NT2/D1 (cell line): ENCODE data around the gene KLF7.

Experiments
- DNase-seq: peaks from one replicate; pipeline ENCODE4 v3.0.0-alpha.2; 2011; ENCODE audit warnings: low read depth, low spot score
- H3K27me3 ChIP-seq: 2 replicates; pipeline ENCODE4 v1.6.0; 2011; ENCODE audit warnings: mild to moderate bottlenecking; ENCODE audit not compliant: insufficient read length, insufficient read depth
- H3K36me3 ChIP-seq: 2 replicates; pipeline ENCODE4 v1.6.1; 2011; ENCODE audit warnings: mild to moderate bottlenecking, low read length, mixed read lengths; ENCODE audit not compliant: insufficient read depth, insufficient read length
- H3K4me1 ChIP-seq: 2 replicates; pipeline ENCODE4 v1.5.1; 2011; ENCODE audit not compliant: insufficient read depth, insufficient read length
- H3K4me3 ChIP-seq: 2 replicates; pipeline ENCODE4 v1.5.1; 2011; ENCODE audit warnings: low read depth; ENCODE audit not compliant: insufficient read length
- H3K9ac ChIP-seq: 2 replicates; pipeline ENCODE4 v1.6.0; 2011; ENCODE audit warnings: low read depth; ENCODE audit not compliant: insufficient read length
- H3K9me3 ChIP-seq: 2 replicates; pipeline ENCODE4 v1.5.1; 2011; ENCODE audit warnings: mild to moderate bottlenecking, low read length; ENCODE audit not compliant: insufficient read depth
- SUZ12 ChIP-seq: IDR thresholded peaks from 2 replicates; pipeline ENCODE4 v1.6.1; 2011; ENCODE audit not compliant: insufficient read length, insufficient read depth; ENCODE audit errors: extremely low read depth
- YY1 ChIP-seq: IDR thresholded peaks from 2 replicates; pipeline ENCODE4 v1.6.1; 2011; ENCODE audit not compliant: insufficient read length, insufficient read depth
- ZNF274 ChIP-seq: IDR thresholded peaks from 2 replicates; pipeline ENCODE4 v1.6.1; 2011; ENCODE audit warnings: mild to moderate bottlenecking, low read depth, low read length

KLF7 gene

GRCh38 chr2:207165121-207166038 lies at the start of gene KLF7:
KLF7 (minus strand) TSS chr2:207165948; CDS start chr2:207165568, 380 bp downstream.
- no peak for DNase-seq
- H3K4me1 ChIP-seq: no peaks in the 10 kb centered on the region
- H3K9ac ChIP-seq: peak within 1 kb of the TSS; percentile 87
- H3K9me3 ChIP-seq: no peaks in the 10 kb centered on the region
- no peak for TF ChIP-seq YY1
- no peak for TF ChIP-seq ZNF274
- H3K4me3 ChIP-seq: peak within 1 kb of the TSS; percentile 70
- peaks cover 16% of the 10 kb centered on the region for H3K36me3 ChIP-seq
- H3K27me3 ChIP-seq: peaks cover 12% of the 10 kb centered on the region

- Histone ChIP-seq H3K9ac (no peak overlapping the region), H3K4me3 (no peak overlapping the region), H3K9me3 (no peaks in the 10 kb centered on the region), H3K27me3 (peaks cover 3% of the 10 kb centered on the region), H3K36me3 (no peaks in the 10 kb centered on the region), H3K4me1 (no peaks in the 10 kb centered on the region)
- no peak for DNase-seq
- TF ChIP-seq YY1 (no peak), ZNF274 (no peak), SUZ12 (no peak)
These were observed 49.6 kb upstream of the KLF7 start for GRCh38 chr2:207215308-207215707.

- Histone ChIP-seq H3K9ac (no peak overlapping the region), H3K36me3 (no peaks in the 10 kb centered on the region), H3K4me1 (no peaks in the 10 kb centered on the region), H3K9me3 (no peaks in the 10 kb centered on the region), H3K4me3 (no peak overlapping the region), H3K27me3 (peaks cover 3% of the 10 kb centered on the region)
- no peak for TF ChIP-seq ZNF274
- no peak for TF ChIP-seq YY1
- no peak for TF ChIP-seq SUZ12
- no peak for DNase-seq
These were observed 48.7 kb upstream of the KLF7 start for GRCh38 chr2:207214446-207214845.

GRCh38 chr2:207206011-207206410 lies 40.3 kb upstream of the KLF7 start:
- TF ChIP-seq YY1 (no peak), ZNF274 (no peak), SUZ12 (no peak)
- no peak for DNase-seq
- Histone ChIP-seq H3K4me3 (no peak overlapping the region), H3K9me3 (no peaks in the 10 kb centered on the region), H3K27me3 (no peaks in the 10 kb centered on the region), H3K9ac (no peak overlapping the region), H3K36me3 (no peaks in the 10 kb centered on the region), H3K4me1 (no peaks in the 10 kb centered on the region)

GRCh38 chr2:207205173-207205957 lies 39.6 kb upstream of the KLF7 start:
- H3K4me1 ChIP-seq: no peaks in the 10 kb centered on the region
- H3K9me3 ChIP-seq: no peaks in the 10 kb centered on the region
- no peaks in the 10 kb centered on the region for H3K36me3 ChIP-seq
- no peak overlapping the region for H3K9ac ChIP-seq
- TF ChIP-seq YY1 (no peak), ZNF274 (no peak), SUZ12 (no peak)
- H3K27me3 ChIP-seq: no peaks in the 10 kb centered on the region
- DNase-seq: no peak
- H3K4me3 ChIP-seq: no peak overlapping the region

- TF ChIP-seq ZNF274 (no peak), YY1 (no peak), SUZ12 (no peak)
- Histone ChIP-seq H3K27me3 (no peaks in the 10 kb centered on the region), H3K36me3 (no peaks in the 10 kb centered on the region), H3K4me3 (no peak overlapping the region), H3K9ac (no peak overlapping the region), H3K9me3 (no peaks in the 10 kb centered on the region), H3K4me1 (no peaks in the 10 kb centered on the region)
- DNase-seq: no peak
These were observed 37.3 kb upstream of the KLF7 start for GRCh38 chr2:207203056-207203455.

GRCh38 chr2:207202645-207203044 lies 36.9 kb upstream of the KLF7 start:
- H3K9me3 ChIP-seq: no peaks in the 10 kb centered on the region
- H3K4me3 ChIP-seq: no peak overlapping the region
- TF ChIP-seq YY1 (no peak), ZNF274 (no peak)
- peak; percentile 49 for DNase-seq
- H3K27me3 ChIP-seq: no peaks in the 10 kb centered on the region
- H3K9ac ChIP-seq: no peak overlapping the region
- H3K36me3 ChIP-seq: no peaks in the 10 kb centered on the region
- no peaks in the 10 kb centered on the region for H3K4me1 ChIP-seq
